B cell (primary cell): ENCODE results near the gene ALAD. TPM values are rescaled to one million over a fixed set of nuclear protein-coding genes. Genes with fewer than 3 reads are reported as not detected.

Experiments used
- ATAC-seq: fragments of 200-7000 bp; cut with Tn5 transposase; one replicate; pipeline ENCODE4 v1.10.0; 2021; ENCODE audit warnings: low read depth, mild to moderate bottlenecking, moderate number of reproducible peaks, moderate library complexity
- CTCF ChIA-PET: fragments of 350-600 bp; sonication (Branson Sonifier 250); formaldehyde crosslinking; loops from one replicate; lab custom pipeline; 2021; ENCODE audit warnings: antibody characterized with exemption, inconsistent platforms; lab: Charles Lee
- POLR2A ChIA-PET: fragments of 350-600 bp; sonication (Branson Sonifier 250); formaldehyde crosslinking; loops from one replicate; lab custom pipeline; 2021; ENCODE audit warnings: antibody characterized with exemption; lab: Charles Lee
- DNase-seq: peaks from one replicate; pipeline ENCODE4 v3.0.0; 2013
- H2AFZ ChIP-seq: 2 replicates; pipeline ENCODE4 v1.6.1; 2012; ENCODE audit warnings: mild to moderate bottlenecking, low read depth, low read length; ENCODE audit not compliant: insufficient read depth, poor library complexity, severe bottlenecking
- H3K27ac ChIP-seq, 2 donors: 1 replicate in 1 of 2; 2 replicates in 1 of 2; pipeline ENCODE4 v1.5.1; 2012 to 2013; ENCODE audit warnings: low read length in 2 of 2, mild to moderate bottlenecking in 2 of 2, moderate library complexity in 1 of 2
- H3K27me3 ChIP-seq, 4 experiments: fragments of 200-600 bp in 1 of 4; sonication (generic) in 1 of 4; replicated peaks in 1 of 4; 1 replicate in 2 of 4; 2 replicates in 2 of 4; pipeline versions ENCODE4 v1.6.1 to v1.7.0; 2013 to 2016; ENCODE audit warnings: low read length in 3 of 4, mild to moderate bottlenecking in 2 of 4, mixed read lengths in 1 of 4, moderate library complexity in 1 of 4; ENCODE audit not compliant: insufficient read depth in 4 of 4, control insufficient read depth in 3 of 4; ENCODE audit errors: control extremely low read depth in 1 of 4
- H3K36me3 ChIP-seq, 2 experiments: replicated peaks in 1 of 2; 1 replicate in 1 of 2; 2 replicates in 1 of 2; pipeline versions ENCODE4 v1.6.1 to v1.7.1; 2013; ENCODE audit warnings: low read length in 1 of 2; ENCODE audit not compliant: insufficient read depth in 2 of 2, control insufficient read depth in 1 of 2; ENCODE audit errors: control extremely low read depth in 1 of 2, extremely low read depth in 1 of 2
- H3K4me1 ChIP-seq, 2 donors: fragments of 200-600 bp in 1 of 2; sonication (generic) in 1 of 2; 1 replicate in 1 of 2; 2 replicates in 1 of 2; pipeline versions ENCODE4 v1.5.1 to v1.6.1; 2013 to 2017; ENCODE audit warnings: low read length in 2 of 2; ENCODE audit not compliant: control insufficient read depth in 2 of 2, insufficient read depth in 2 of 2
- H3K4me2 ChIP-seq: replicated peaks from 2 replicates; pipeline ENCODE3; 2012; ENCODE audit warnings: mild to moderate bottlenecking, low read depth, low read length; ENCODE audit not compliant: poor library complexity, severe bottlenecking
- H3K4me3 ChIP-seq, 5 experiments: fragments of 200-600 bp in 1 of 5; sonication (generic) in 1 of 5; 1 replicate in 3 of 5; 2 replicates in 2 of 5; pipeline versions ENCODE4 v1.5.1 to v1.7.0; 2011 to 2016; ENCODE audit warnings: low read length in 4 of 5, mild to moderate bottlenecking in 4 of 5, low read depth in 2 of 5, control low read depth in 1 of 5, moderate library complexity in 1 of 5; ENCODE audit not compliant: insufficient read depth in 1 of 5; ENCODE audit errors: control extremely low read depth in 1 of 5, extremely low read depth in 1 of 5
- H3K79me2 ChIP-seq: fragments of 200-600 bp; sonication (generic); one replicate; pipeline ENCODE4 v1.6.0; 2016; ENCODE audit warnings: low read length; ENCODE audit not compliant: control insufficient read depth, insufficient read depth
- H3K9ac ChIP-seq: fragments of 200-600 bp; sonication (generic); 2 replicates; pipeline ENCODE4 v1.6.1; 2017; ENCODE audit warnings: mild to moderate bottlenecking, low read length, moderate library complexity
- H3K9me3 ChIP-seq, 3 donors: one replicate each; pipeline versions ENCODE4 v1.6.1 to v1.7.1; 2013; ENCODE audit warnings: low read length in 2 of 3; ENCODE audit not compliant: control insufficient read depth in 2 of 3, insufficient read depth in 1 of 3; ENCODE audit errors: control extremely low read depth in 1 of 3
- H4K20me1 ChIP-seq: 2 replicates; pipeline ENCODE4 v1.6.0; 2012; ENCODE audit warnings: mild to moderate bottlenecking, low read length; ENCODE audit not compliant: insufficient read depth, control insufficient read depth, poor library complexity, severe bottlenecking
- H3K27ac Mint-ChIP-seq: one replicate; pipeline ENCODE4 v1.8.0; 2021; ENCODE audit warnings: mixed read lengths
- H3K27me3 Mint-ChIP-seq: one replicate; pipeline ENCODE4 v1.8.0; 2021; ENCODE audit warnings: mixed read lengths
- H3K4me1 Mint-ChIP-seq: one replicate; pipeline ENCODE4 v1.8.0; 2021; ENCODE audit warnings: mixed read lengths
- H3K4me3 Mint-ChIP-seq: one replicate; pipeline ENCODE4 v1.8.0; 2021; ENCODE audit warnings: mixed read lengths
- H3K9me3 Mint-ChIP-seq: one replicate; pipeline ENCODE4 v1.8.0; 2022; ENCODE audit warnings: mixed read lengths; ENCODE audit not compliant: insufficient read depth
- EZH2 ChIP-seq: IDR thresholded peaks from 2 replicates; pipeline ENCODE4 v1.6.1; 2012; ENCODE audit warnings: borderline replicate concordance, low read depth, mild to moderate bottlenecking, moderate library complexity, low read length; ENCODE audit not compliant: insufficient read depth, poor library complexity, severe bottlenecking
- WGBS: methylation state at CpG from one replicate; pipeline ENCODE4 v1.1.5; 2013; ENCODE audit warnings: missing lambda C conversion rate; ENCODE audit not compliant: insufficient coverage; 5-methylcytosine and 5-hydroxymethylcytosine counted together
- intact Hi-C: fragments of 100-400 bp; cut with micrococcal nuclease; formaldehyde crosslinking; loops from one replicate; pipeline ENCODE4 v1.10.0; 2022
- polyA plus RNA-seq: library from polyadenylated mRNA; depleted of rRNA; stranded (reverse); fragments of >200 nt; gene quantifications from 2 replicates; pipeline ENCODE4 v1.2.3, GENCODE V29; 2012
- total RNA-seq, 2 donors: library from RNA; stranded (reverse); fragments of 120-200 nt in 1 of 2; gene quantifications; 1 replicate in 1 of 2; 2 replicates in 1 of 2; pipeline versions ENCODE4 v1.2.3 to v1.2.4, GENCODE V29; 2013 to 2022
- TF ChIP-seq, protein P1 (sequence below): fragments of 200-600 bp; IDR thresholded peaks from one replicate; pipeline ENCODE4 v1.8.0; 2022; ENCODE audit warnings: antibody characterized with exemption, mild to moderate bottlenecking

The ALAD gene
- total and polyA plus RNA-seq, 2 donors (not counting 1 experiment from before 2014, with no cell fraction given), result 22.0 to 39.8 TPM

DNA sequence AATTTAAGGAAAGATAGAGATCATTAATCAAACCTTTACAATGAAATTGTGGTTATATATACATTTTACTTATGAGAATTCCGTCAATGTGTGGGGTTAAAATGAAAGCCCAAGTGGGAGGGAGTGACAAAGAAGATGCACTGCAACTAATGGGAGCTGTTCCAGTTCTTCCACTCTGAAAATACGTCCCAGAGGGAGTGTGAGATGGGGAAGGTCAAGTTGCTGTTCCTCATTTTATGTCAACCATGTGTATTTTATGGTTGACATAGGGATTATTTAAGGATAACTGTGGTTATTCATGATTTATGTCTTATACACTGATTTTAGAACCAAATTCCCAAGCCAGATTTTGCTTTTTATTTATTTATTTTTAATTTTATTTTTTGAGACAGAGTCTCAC, 48.3 kb upstream of the ALAD start:
- Histone ChIP-seq H3K9me3 (no peaks in the 10 kb centered on the region), H3K79me2 (no peaks in the 10 kb centered on the region), H3K9ac (no peak overlapping the region), H3K4me2 (no peak overlapping the region), H3K4me1 (no peaks in the 10 kb centered on the region), H3K4me3 (no peak overlapping the region), H3K27me3 (no peaks in the 10 kb centered on the region), H4K20me1 (no peaks in the 10 kb centered on the region), H2AFZ (no peak overlapping the region), H3K36me3 (no peaks in the 10 kb centered on the region), H3K27ac (no peak overlapping the region)
- 100% methylated on average over 1 of the region's 2 CpGs for WGBS
- intact Hi-C loops, result loop anchor here (5.0 kb wide), 1 partner anchor 37 kb away; the partner anchor contains the start of genes C9orf43 and POLE3
- Mint-ChIP-seq H3K27ac (no peak overlapping the region), H3K4me1 (no peaks in the 10 kb centered on the region), H3K27me3 (no peaks in the 10 kb centered on the region), H3K9me3 (no peaks in the 10 kb centered on the region), H3K4me3 (no peak overlapping the region)
- ChIA-PET CTCF (interaction anchor here (1.2 to 9.5 kb wide), 4 partner anchors 130 to 205 kb away, joined by 3 to 311 read pairs (median 8); no protein-coding TSS in a partner anchor), POLR2A (no interaction called here)
- no peak for ATAC-seq
- TF ChIP-seq EZH2, result no peak
- TF ChIP-seq, protein P1, sequence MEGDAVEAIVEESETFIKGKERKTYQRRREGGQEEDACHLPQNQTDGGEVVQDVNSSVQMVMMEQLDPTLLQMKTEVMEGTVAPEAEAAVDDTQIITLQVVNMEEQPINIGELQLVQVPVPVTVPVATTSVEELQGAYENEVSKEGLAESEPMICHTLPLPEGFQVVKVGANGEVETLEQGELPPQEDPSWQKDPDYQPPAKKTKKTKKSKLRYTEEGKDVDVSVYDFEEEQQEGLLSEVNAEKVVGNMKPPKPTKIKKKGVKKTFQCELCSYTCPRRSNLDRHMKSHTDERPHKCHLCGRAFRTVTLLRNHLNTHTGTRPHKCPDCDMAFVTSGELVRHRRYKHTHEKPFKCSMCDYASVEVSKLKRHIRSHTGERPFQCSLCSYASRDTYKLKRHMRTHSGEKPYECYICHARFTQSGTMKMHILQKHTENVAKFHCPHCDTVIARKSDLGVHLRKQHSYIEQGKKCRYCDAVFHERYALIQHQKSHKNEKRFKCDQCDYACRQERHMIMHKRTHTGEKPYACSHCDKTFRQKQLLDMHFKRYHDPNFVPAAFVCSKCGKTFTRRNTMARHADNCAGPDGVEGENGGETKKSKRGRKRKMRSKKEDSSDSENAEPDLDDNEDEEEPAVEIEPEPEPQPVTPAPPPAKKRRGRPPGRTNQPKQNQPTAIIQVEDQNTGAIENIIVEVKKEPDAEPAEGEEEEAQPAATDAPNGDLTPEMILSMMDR, result no peak
- no peak for DNase-seq

DNA sequence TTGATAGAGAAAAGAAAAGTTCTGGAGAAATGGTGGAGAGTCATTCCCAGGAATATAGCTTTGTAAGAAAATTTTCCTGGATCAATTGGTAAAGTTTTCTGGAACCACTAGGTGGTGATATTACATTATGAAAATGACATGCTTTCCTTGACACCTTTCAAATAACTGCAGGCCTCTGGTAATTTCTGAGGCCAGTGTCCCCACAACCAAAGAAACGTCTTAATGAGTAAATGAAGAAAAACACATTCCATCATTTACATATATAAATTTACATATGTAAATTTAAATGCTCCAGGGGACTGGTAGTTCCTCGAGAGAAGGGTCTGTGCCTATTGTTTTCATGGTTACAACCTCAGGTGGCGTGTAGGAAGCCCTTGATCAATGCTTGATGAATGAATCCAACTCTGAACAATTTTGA, 45.2 kb upstream of the ALAD start:
- Histone ChIP-seq H3K4me1 (no peaks in the 10 kb centered on the region), H2AFZ (no peak overlapping the region), H3K9ac (no peak overlapping the region), H3K4me3 (no peak overlapping the region), H3K9me3 (no peaks in the 10 kb centered on the region), H3K4me2 (no peak overlapping the region), H4K20me1 (no peaks in the 10 kb centered on the region), H3K27ac (no peak overlapping the region), H3K27me3 (no peaks in the 10 kb centered on the region), H3K79me2 (no peaks in the 10 kb centered on the region), H3K36me3 (no peaks in the 10 kb centered on the region)
- H3K4me3 Mint-ChIP-seq, result no peak overlapping the region
- H3K27ac Mint-ChIP-seq, result no peak overlapping the region
- TF ChIP-seq, protein P1, result peak; percentile 80
- no peak for TF ChIP-seq EZH2
- H3K27me3 Mint-ChIP-seq, result no peaks in the 10 kb centered on the region
- CTCF ChIA-PET, result interaction anchor here (0.7 to 9.5 kb wide), 34 partner anchors 9 to 217 kb away, joined by 3 to 311 read pairs (median 5); partner anchors contain the start of genes ALAD, C9orf43, CDC26 and POLE3
- WGBS, result 61% methylated on average over 2 of the region's 3 CpGs
- no peak for ATAC-seq
- intact Hi-C loops, result loop anchor here (2.0 to 5.0 kb wide), 4 partner anchors 34 to 212 kb away; partner anchors contain the start of genes ALAD, C9orf43 and POLE3
- POLR2A ChIA-PET, result interaction anchor here (2.0 kb wide), 1 partner anchor 135 kb away, joined by 6 read pairs; no protein-coding TSS in a partner anchor
- DNase-seq, result peak; percentile 58
- H3K9me3 Mint-ChIP-seq, result no peaks in the 10 kb centered on the region
- no peaks in the 10 kb centered on the region for H3K4me1 Mint-ChIP-seq
